GM12878 (cell line): ENCODE measurements around the gene EML3. TPM values are rescaled to one million over a fixed set of nuclear protein-coding genes. Genes with fewer than 3 reads are reported as not detected.

Source experiments
- ATF7 ChIP-seq: fragments of 450-650 bp; IDR thresholded peaks from 2 replicates; pipeline ENCODE4 v1.6.1; 2016; ENCODE audit warnings: low read depth, mild to moderate bottlenecking
- BCLAF1 ChIP-seq: fragments of 450-650 bp; IDR thresholded peaks from 2 replicates; pipeline ENCODE4 v1.6.1; 2017; ENCODE audit warnings: antibody characterized with exemption, mild to moderate bottlenecking, moderate library complexity
- E4F1 ChIP-seq: fragments of 450-650 bp; IDR thresholded peaks from 2 replicates; pipeline ENCODE4 v1.6.1; 2018; ENCODE audit warnings: borderline replicate concordance, mild to moderate bottlenecking; ENCODE audit not compliant: partially characterized antibody
- EZH2 ChIP-seq: IDR thresholded peaks from 2 replicates; pipeline ENCODE4 v1.6.1; 2012; ENCODE audit warnings: low read depth, mild to moderate bottlenecking, control low read depth, inconsistent platforms, low read length, borderline replicate concordance; ENCODE audit not compliant: control insufficient read depth
- IRF5 ChIP-seq: fragments of 450-650 bp; IDR thresholded peaks from 2 replicates; pipeline ENCODE4 v1.6.1; 2017; ENCODE audit warnings: borderline replicate concordance
- KLF5 ChIP-seq: fragments of 450-650 bp; IDR thresholded peaks from 2 replicates; pipeline ENCODE4 v1.6.1; 2014; ENCODE audit warnings: mild to moderate bottlenecking; ENCODE audit not compliant: partially characterized antibody
- MEF2B ChIP-seq: fragments of 450-650 bp; IDR thresholded peaks from 2 replicates; pipeline ENCODE4 v1.6.1; 2018; ENCODE audit warnings: mild to moderate bottlenecking, moderate library complexity; ENCODE audit not compliant: partially characterized antibody, poor library complexity, severe bottlenecking
- MYB ChIP-seq: fragments of 150-350 bp; IDR thresholded peaks from 2 replicates; pipeline ENCODE4 v1.6.1; 2014; ENCODE audit warnings: mild to moderate bottlenecking, low read depth, low read length, borderline replicate concordance
- MYC ChIP-seq: IDR thresholded peaks from 2 replicates; pipeline ENCODE4 v1.6.1; 2011; ENCODE audit warnings: mild to moderate bottlenecking, low read length, moderate library complexity, inconsistent platforms; ENCODE audit not compliant: insufficient read depth, insufficient replicate concordance, insufficient read length, severe bottlenecking
- NFYB ChIP-seq: IDR thresholded peaks from 2 replicates; pipeline ENCODE4 v1.6.1; 2011; ENCODE audit warnings: low read depth, mild to moderate bottlenecking, low read length, improper control_type of control experiment, moderate library complexity; ENCODE audit not compliant: insufficient read depth
- NR2C2 ChIP-seq: IDR thresholded peaks from 2 replicates; pipeline ENCODE4 v1.6.1; 2011; ENCODE audit warnings: borderline replicate concordance, low read depth; ENCODE audit not compliant: control insufficient read depth, insufficient read length
- SIX5 ChIP-seq: IDR thresholded peaks from 2 replicates; pipeline ENCODE4 v1.6.1; 2011; ENCODE audit warnings: mild to moderate bottlenecking, low read depth, low read length, moderate library complexity; ENCODE audit not compliant: severe bottlenecking
- SKIL ChIP-seq: fragments of 450-650 bp; IDR thresholded peaks from 2 replicates; pipeline ENCODE4 v1.6.1; 2017; ENCODE audit warnings: mild to moderate bottlenecking, low read depth, inconsistent platforms; ENCODE audit not compliant: poor library complexity, severe bottlenecking
- USF2 ChIP-seq: IDR thresholded peaks from 2 replicates; pipeline ENCODE4 v1.6.1; 2011; ENCODE audit warnings: low read depth, low read length, improper control_type of control experiment, borderline replicate concordance
- ZNF217 ChIP-seq: fragments of 450-650 bp; IDR thresholded peaks from 2 replicates; pipeline ENCODE4 v1.6.1; 2017; ENCODE audit warnings: antibody characterized with exemption, mild to moderate bottlenecking
- ZNF274 ChIP-seq: IDR thresholded peaks from one replicate; pipeline ENCODE4 v1.8.0; 2011; ENCODE audit not compliant: insufficient read length, insufficient read depth
- ZNF622 ChIP-seq: fragments of 450-650 bp; IDR thresholded peaks from 2 replicates; pipeline ENCODE4 v1.6.1; 2017; ENCODE audit warnings: mild to moderate bottlenecking, inconsistent platforms
- polyA plus RNA-seq, 11 experiments: library from polyadenylated mRNA; depleted of rRNA in 4 of 11; unstranded in 6 of 11; stranded (reverse) in 5 of 11; fragments of >200 nt; fragmentation: Nextera tagmentation in 4 of 11; fragmentation: Illumina TruSeq in 1 of 11; extraction: Ambion mirVana in 4 of 11; extraction: Trizol in 1 of 11; gene quantifications; 1 replicate in 1 of 11; 2 replicates in 10 of 11; pipeline versions ENCODE4 v1.2.1 to v1.2.3, GENCODE V29; 2011 to 2016; ENCODE audit warnings: inconsistent platforms in 2 of 11, missing spikeins in 2 of 11, low read depth in 1 of 11
- total RNA-seq, 4 experiments: library from RNA; depleted of rRNA in 3 of 4; stranded (reverse); fragments of >200 nt in 3 of 4; fragmentation: Illumina TruSeq in 1 of 4; extraction: Trizol in 1 of 4; gene quantifications; 2 replicates each; pipeline versions ENCODE4 v1.2.1 to v1.2.3, GENCODE V29; 2013 to 2021

The EML3 gene
- total and polyA plus RNA-seq, 10 of the 15 experiments (the other 5 are each of a cell fraction or from before 2014, with no cell fraction given) = 0.58 to 82.5 (median 24.8) TPM

GRCh38 chr11:62621567-62622470, 9.2 kb upstream of the EML3 start, which contains the start of gene B3GAT3 (continued):
- TF ChIP-seq EZH2 = no peak
- TF ChIP-seq BCLAF1 = no peak
- peak; percentile 44 for TF ChIP-seq MYC
- peak; percentile 99 for TF ChIP-seq ATF7
- TF ChIP-seq ZNF274 = no peak
- no peak for TF ChIP-seq ZNF622
- peak; percentile 51 for TF ChIP-seq USF2
- peak; percentile 20 for TF ChIP-seq SIX5
- TF ChIP-seq IRF5 = no peak
- no peak for TF ChIP-seq NFYB
- TF ChIP-seq MYB = no peak
- peak; percentile 80 for TF ChIP-seq E4F1
- TF ChIP-seq NR2C2 = no peak
- TF ChIP-seq KLF5 = no peak
- peak; percentile 29 for TF ChIP-seq MEF2B
- TF ChIP-seq ZNF217 = no peak
- TF ChIP-seq SKIL = no peak
